HEK293 (cell line): Measurements from ENCODE around the gene RBFOX2.

ENCODE experiments used
- CTCF ChIA-PET: fragments of 350-600 bp; formaldehyde crosslinking; extraction: SDS; loops from one replicate; lab custom pipeline; 2021; ENCODE audit warnings: antibody characterized with exemption; lab: Yijun Ruan, JAX
- POLR2A ChIA-PET: fragments of 300-600 bp; formaldehyde crosslinking; extraction: SDS; loops from one replicate; lab custom pipeline; 2020; ENCODE audit warnings: antibody characterized with exemption, inconsistent platforms; lab: Yijun Ruan, JAX
- H3K27ac ChIP-seq: fragments of 200-500 bp; sonication (Bioruptor generic); 2 replicates; pipeline ENCODE4 v1.5.1; 2014; ENCODE audit warnings: low read depth, low read length, control low read depth, inconsistent platforms; ENCODE audit errors: extremely low read depth
- H3K36me3 ChIP-seq, 2 experiments: fragments of 200-500 bp in 1 of 2; sonication (Bioruptor generic) in 1 of 2; 1 replicate in 1 of 2; 2 replicates in 1 of 2; pipeline ENCODE4 v1.5.1; 2014 to 2017; ENCODE audit warnings: inconsistent platforms in 2 of 2, low read length in 2 of 2; ENCODE audit not compliant: control insufficient read depth in 2 of 2, insufficient read depth in 1 of 2
- H3K4me1 ChIP-seq: fragments of 200-500 bp; sonication (Bioruptor generic); 2 replicates; pipeline ENCODE4 v1.5.1; 2014; ENCODE audit warnings: mild to moderate bottlenecking, low read length, inconsistent platforms; ENCODE audit not compliant: control insufficient read depth, insufficient read depth
- H3K4me3 ChIP-seq: 2 replicates; pipeline ENCODE4 v1.5.1; 2011; ENCODE audit warnings: low read depth, mild to moderate bottlenecking, control low read depth, low read length, moderate library complexity
- H3K9me3 ChIP-seq: fragments of 200-500 bp; sonication (Bioruptor generic); 2 replicates; pipeline ENCODE4 v1.5.1; 2014; ENCODE audit warnings: low read depth, low read length, inconsistent platforms; ENCODE audit not compliant: control insufficient read depth, insufficient read depth
- BCL11A ChIP-seq: fragments of 450-650 bp; formaldehyde crosslinking; IDR thresholded peaks from 2 replicates; pipeline ENCODE4 v1.5.1; 2016; ENCODE audit warnings: low read depth, missing biosample characterization, missing genetic modification characterization
- MEIS1 ChIP-seq: sonication (generic); formaldehyde crosslinking; IDR thresholded peaks from 2 replicates; pipeline ENCODE4 v1.8.1; 2022; ENCODE audit warnings: missing genetic modification reagents, mild to moderate bottlenecking, borderline replicate concordance
- PRDM1 ChIP-seq: fragments of 450-650 bp; formaldehyde crosslinking; IDR thresholded peaks from 2 replicates; pipeline ENCODE4; 2016; ENCODE audit warnings: missing biosample characterization, missing genetic modification characterization
- SALL2 ChIP-seq: fragments of 450-650 bp; formaldehyde crosslinking; IDR thresholded peaks from 2 replicates; pipeline ENCODE4 v1.5.0; 2017; ENCODE audit warnings: missing biosample characterization, mild to moderate bottlenecking, missing genetic modification characterization, borderline replicate concordance
- ZFHX2 ChIP-seq: fragments of 450-650 bp; formaldehyde crosslinking; conservative IDR thresholded peaks from 2 replicates; pipeline ENCODE4 v1.5.1; 2016; ENCODE audit warnings: missing biosample characterization, missing genetic modification characterization
- ZNF133 ChIP-seq: fragments of 450-650 bp; formaldehyde crosslinking; IDR thresholded peaks from 2 replicates; pipeline ENCODE4 v1.5.1; 2016; ENCODE audit warnings: missing biosample characterization, missing genetic modification characterization
- ZNF169 ChIP-seq: fragments of 450-650 bp; formaldehyde crosslinking; IDR thresholded peaks from 2 replicates; pipeline ENCODE4 v1.5.1; 2016; ENCODE audit warnings: missing biosample characterization, missing genetic modification characterization
- ZNF174 ChIP-seq: fragments of 450-650 bp; formaldehyde crosslinking; IDR thresholded peaks from 2 replicates; pipeline ENCODE4 v1.5.0; 2017; ENCODE audit warnings: missing biosample characterization, mild to moderate bottlenecking, missing genetic modification characterization
- ZNF214 ChIP-seq: fragments of 450-650 bp; formaldehyde crosslinking; IDR thresholded peaks from 2 replicates; pipeline ENCODE4 v1.5.1; 2017; ENCODE audit warnings: missing biosample characterization, mild to moderate bottlenecking, missing genetic modification characterization, borderline replicate concordance
- ZNF24 ChIP-seq: fragments of 450-650 bp; formaldehyde crosslinking; IDR thresholded peaks from 2 replicates; pipeline ENCODE4 v1.5.1; 2016; ENCODE audit warnings: missing biosample characterization, missing genetic modification characterization
- ZNF274 ChIP-seq, 2 experiments: fragments of 200-500 bp in 1 of 2; fragments of 450-650 bp in 1 of 2; sonication (Bioruptor generic) in 1 of 2; formaldehyde crosslinking in 1 of 2; IDR thresholded peaks; 2 replicates each; pipeline versions ENCODE4 v1.5.1 to v1.6.1; 2014 to 2016; ENCODE audit warnings: borderline replicate concordance in 1 of 2, inconsistent platforms in 1 of 2, low read length in 1 of 2, missing biosample characterization in 1 of 2, missing genetic modification characterization in 1 of 2
- ZNF549 ChIP-seq: fragments of 450-650 bp; IDR thresholded peaks from 2 replicates; pipeline ENCODE4 v1.5.1; 2018; ENCODE audit warnings: missing biosample characterization, missing genetic modification characterization, mild to moderate bottlenecking, inconsistent platforms, moderate library complexity
- ZNF560 ChIP-seq: fragments of 450-650 bp; formaldehyde crosslinking; IDR thresholded peaks from 2 replicates; pipeline ENCODE4 v1.5.1; 2017; ENCODE audit warnings: missing biosample characterization, missing genetic modification characterization, borderline replicate concordance
- ZNF596 ChIP-seq: fragments of 450-650 bp; IDR thresholded peaks from 2 replicates; pipeline ENCODE4 v1.5.0; 2018; ENCODE audit warnings: missing biosample characterization, mild to moderate bottlenecking, missing genetic modification characterization, moderate library complexity
- ZNF621 ChIP-seq: fragments of 450-650 bp; formaldehyde crosslinking; IDR thresholded peaks from 2 replicates; pipeline ENCODE4 v1.5.1; 2017; ENCODE audit warnings: missing biosample characterization, missing genetic modification characterization
- TF ChIP-seq, protein P1 (sequence below): fragments of 450-650 bp; IDR thresholded peaks from 2 replicates; pipeline ENCODE4 v1.5.1; 2018; ENCODE audit warnings: missing biosample characterization, missing genetic modification characterization
- TF ChIP-seq, protein P2 (sequence below): fragments of 450-650 bp; formaldehyde crosslinking; IDR thresholded peaks from 2 replicates; pipeline ENCODE4 v1.5.1; 2016; ENCODE audit warnings: missing biosample characterization, missing genetic modification characterization
- TF ChIP-seq, protein P3 (sequence below): fragments of 450-650 bp; formaldehyde crosslinking; IDR thresholded peaks from 2 replicates; pipeline ENCODE4 v1.5.1; 2016; ENCODE audit warnings: missing biosample characterization, missing genetic modification characterization
- TF ChIP-seq, protein P4 (sequence below): fragments of 450-650 bp; formaldehyde crosslinking; IDR thresholded peaks from 2 replicates; pipeline ENCODE4 v1.5.1; 2016; ENCODE audit warnings: missing biosample characterization, missing genetic modification characterization, borderline replicate concordance

Gene RBFOX2

DNA sequence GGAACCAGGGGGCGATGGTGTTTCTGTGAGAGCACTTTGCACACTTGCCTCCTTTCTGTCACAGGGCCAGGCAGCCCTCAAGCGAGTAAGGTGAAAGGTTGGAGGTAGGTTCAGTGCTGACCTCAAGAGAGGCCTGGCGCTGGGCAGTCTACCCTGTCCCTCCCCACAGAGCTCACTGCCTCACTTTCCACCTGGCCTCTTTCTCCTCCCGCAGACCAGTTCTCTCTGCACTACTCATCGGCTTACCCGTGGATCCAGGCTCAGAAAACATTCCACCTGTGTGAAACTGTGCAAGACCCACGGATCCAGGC lies 294.2 kb downstream of the RBFOX2 start (continued):
- TF ChIP-seq, protein P1, sequence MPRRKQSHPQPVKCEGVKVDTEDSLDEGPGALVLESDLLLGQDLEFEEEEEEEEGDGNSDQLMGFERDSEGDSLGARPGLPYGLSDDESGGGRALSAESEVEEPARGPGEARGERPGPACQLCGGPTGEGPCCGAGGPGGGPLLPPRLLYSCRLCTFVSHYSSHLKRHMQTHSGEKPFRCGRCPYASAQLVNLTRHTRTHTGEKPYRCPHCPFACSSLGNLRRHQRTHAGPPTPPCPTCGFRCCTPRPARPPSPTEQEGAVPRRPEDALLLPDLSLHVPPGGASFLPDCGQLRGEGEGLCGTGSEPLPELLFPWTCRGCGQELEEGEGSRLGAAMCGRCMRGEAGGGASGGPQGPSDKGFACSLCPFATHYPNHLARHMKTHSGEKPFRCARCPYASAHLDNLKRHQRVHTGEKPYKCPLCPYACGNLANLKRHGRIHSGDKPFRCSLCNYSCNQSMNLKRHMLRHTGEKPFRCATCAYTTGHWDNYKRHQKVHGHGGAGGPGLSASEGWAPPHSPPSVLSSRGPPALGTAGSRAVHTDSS = no peak
- no peak for TF ChIP-seq ZNF24
- TF ChIP-seq MEIS1 (CRISPR knock-in tag) = no peak
- no peak for TF ChIP-seq ZNF169 (tag by site-specific recombination)
- TF ChIP-seq ZNF560 (tag by site-specific recombination) = no peak
- TF ChIP-seq ZNF621 (tag by site-specific recombination) = no peak

DNA sequence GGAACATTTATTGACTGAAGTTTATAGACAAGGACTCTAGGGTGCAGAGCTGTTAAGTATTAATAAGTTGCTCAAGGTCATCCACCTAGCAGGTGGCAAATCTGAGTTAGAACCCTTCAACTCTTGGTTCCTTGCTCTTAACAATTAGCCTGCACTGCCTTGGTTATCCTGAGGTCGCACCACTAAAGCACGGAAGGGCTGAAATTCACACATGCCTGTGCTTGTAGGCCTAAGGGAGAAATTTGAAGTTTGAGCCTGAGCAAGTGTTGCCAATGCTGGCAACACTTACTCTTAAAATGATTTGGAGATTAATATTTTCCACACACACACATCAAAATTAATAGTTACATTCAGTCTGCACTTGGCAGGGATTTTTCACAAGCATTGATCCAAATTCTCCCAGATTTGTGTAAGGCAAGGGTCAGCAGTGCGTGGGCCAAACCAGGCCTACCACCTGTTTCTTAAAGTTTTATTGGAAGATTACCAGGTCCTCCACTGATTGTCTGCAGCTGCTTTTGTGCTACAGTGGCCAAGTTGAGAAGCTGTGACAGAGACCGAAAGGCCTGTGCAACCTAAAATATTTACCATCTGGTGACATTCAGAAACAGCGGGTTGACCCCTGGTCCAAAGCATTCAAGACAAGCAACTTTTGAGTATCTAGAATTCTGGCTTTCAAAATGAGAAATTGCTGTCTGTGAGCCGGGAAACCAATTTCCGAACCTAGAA lies 294.7 kb downstream of the RBFOX2 start:
- CTCF ChIA-PET = no interaction called here

More for the DNA sequence above, 294.7 kb downstream of the RBFOX2 start:
- H3K4me3 ChIP-seq = no peak overlapping the region
- no peaks in the 10 kb centered on the region for H3K9me3 ChIP-seq
- TF ChIP-seq ZNF274 (IDR thresholded peaks at IDR 0.05; ENCODE audit: low read length) (no peak), ZNF274 (tag by site-specific recombination; IDR thresholded peaks at IDR 0.05; ENCODE audit: borderline replicate concordance) (no peak), ZNF596 (tag by site-specific recombination) (no peak), PRDM1 (tag by site-specific recombination) (no peak), ZNF549 (no peak), BCL11A (tag by site-specific recombination) (no peak), ZNF133 (no peak), ZNF621 (tag by site-specific recombination) (no peak), SALL2 (tag by site-specific recombination) (no peak), ZNF174 (tag by site-specific recombination) (no peak), ZNF214 (no peak), ZFHX2 (no peak)
- TF ChIP-seq, protein P2, sequence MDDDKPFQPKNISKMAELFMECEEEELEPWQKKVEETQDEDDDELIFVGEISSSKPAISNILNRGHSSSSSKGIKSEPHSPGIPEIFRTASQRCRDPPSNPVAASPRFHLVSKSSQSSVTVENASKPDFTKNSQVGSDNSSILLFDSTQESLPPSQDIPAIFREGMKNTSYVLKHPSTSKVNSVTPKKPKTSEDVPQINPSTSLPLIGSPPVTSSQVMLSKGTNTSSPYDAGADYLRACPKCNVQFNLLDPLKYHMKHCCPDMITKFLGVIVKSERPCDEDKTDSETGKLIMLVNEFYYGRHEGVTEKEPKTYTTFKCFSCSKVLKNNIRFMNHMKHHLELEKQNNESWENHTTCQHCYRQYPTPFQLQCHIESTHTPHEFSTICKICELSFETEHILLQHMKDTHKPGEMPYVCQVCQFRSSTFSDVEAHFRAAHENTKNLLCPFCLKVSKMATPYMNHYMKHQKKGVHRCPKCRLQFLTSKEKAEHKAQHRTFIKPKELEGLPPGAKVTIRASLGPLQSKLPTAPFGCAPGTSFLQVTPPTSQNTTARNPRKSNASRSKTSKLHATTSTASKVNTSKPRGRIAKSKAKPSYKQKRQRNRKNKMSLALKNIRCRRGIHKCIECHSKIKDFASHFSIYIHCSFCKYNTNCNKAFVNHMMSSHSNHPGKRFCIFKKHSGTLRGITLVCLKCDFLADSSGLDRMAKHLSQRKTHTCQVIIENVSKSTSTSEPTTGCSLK (tag by site-specific recombination) = no peak
- TF ChIP-seq, protein P3, sequence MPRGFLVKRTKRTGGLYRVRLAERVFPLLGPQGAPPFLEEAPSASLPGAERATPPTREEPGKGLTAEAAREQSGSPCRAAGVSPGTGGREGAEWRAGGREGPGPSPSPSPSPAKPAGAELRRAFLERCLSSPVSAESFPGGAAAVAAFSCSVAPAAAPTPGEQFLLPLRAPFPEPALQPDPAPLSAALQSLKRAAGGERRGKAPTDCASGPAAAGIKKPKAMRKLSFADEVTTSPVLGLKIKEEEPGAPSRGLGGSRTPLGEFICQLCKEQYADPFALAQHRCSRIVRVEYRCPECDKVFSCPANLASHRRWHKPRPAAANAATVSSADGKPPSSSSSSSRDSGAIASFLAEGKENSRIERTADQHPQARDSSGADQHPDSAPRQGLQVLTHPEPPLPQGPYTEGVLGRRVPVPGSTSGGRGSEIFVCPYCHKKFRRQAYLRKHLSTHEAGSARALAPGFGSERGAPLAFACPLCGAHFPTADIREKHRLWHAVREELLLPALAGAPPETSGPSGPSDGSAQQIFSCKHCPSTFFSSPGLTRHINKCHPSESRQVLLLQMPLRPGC (tag by site-specific recombination) = no peak
- TF ChIP-seq, protein P4, sequence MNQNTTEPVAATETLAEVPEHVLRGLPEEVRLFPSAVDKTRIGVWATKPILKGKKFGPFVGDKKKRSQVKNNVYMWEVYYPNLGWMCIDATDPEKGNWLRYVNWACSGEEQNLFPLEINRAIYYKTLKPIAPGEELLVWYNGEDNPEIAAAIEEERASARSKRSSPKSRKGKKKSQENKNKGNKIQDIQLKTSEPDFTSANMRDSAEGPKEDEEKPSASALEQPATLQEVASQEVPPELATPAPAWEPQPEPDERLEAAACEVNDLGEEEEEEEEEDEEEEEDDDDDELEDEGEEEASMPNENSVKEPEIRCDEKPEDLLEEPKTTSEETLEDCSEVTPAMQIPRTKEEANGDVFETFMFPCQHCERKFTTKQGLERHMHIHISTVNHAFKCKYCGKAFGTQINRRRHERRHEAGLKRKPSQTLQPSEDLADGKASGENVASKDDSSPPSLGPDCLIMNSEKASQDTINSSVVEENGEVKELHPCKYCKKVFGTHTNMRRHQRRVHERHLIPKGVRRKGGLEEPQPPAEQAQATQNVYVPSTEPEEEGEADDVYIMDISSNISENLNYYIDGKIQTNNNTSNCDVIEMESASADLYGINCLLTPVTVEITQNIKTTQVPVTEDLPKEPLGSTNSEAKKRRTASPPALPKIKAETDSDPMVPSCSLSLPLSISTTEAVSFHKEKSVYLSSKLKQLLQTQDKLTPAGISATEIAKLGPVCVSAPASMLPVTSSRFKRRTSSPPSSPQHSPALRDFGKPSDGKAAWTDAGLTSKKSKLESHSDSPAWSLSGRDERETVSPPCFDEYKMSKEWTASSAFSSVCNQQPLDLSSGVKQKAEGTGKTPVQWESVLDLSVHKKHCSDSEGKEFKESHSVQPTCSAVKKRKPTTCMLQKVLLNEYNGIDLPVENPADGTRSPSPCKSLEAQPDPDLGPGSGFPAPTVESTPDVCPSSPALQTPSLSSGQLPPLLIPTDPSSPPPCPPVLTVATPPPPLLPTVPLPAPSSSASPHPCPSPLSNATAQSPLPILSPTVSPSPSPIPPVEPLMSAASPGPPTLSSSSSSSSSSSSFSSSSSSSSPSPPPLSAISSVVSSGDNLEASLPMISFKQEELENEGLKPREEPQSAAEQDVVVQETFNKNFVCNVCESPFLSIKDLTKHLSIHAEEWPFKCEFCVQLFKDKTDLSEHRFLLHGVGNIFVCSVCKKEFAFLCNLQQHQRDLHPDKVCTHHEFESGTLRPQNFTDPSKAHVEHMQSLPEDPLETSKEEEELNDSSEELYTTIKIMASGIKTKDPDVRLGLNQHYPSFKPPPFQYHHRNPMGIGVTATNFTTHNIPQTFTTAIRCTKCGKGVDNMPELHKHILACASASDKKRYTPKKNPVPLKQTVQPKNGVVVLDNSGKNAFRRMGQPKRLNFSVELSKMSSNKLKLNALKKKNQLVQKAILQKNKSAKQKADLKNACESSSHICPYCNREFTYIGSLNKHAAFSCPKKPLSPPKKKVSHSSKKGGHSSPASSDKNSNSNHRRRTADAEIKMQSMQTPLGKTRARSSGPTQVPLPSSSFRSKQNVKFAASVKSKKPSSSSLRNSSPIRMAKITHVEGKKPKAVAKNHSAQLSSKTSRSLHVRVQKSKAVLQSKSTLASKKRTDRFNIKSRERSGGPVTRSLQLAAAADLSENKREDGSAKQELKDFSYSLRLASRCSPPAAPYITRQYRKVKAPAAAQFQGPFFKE (tag by site-specific recombination) = no peak
- no peak overlapping the region for H3K27ac ChIP-seq
- POLR2A ChIA-PET = no interaction called here
- H3K4me1 ChIP-seq = no peaks in the 10 kb centered on the region
- peaks cover 0 to 7% of the 10 kb centered on the region in 2 experiments; a peak in 2 of 3 replicates for H3K36me3 ChIP-seq
